Stimulated activated effector memory CD8-positive, alpha-beta T cell treated with anti-CD3 and anti-CD28 coated beads, Interleukin-12 subunit alpha, Interleukin-12 subunit beta, amount 100 ng/mL, for 72 hours (primary cell): Measurements from ENCODE around the gene FOXQ1.

Experiments
- ATAC-seq: fragments of 150-1000 bp; cut with Tn5 transposase; 2 replicates; pipeline ENCODE4 v1.10.0; 2021
- DNase-seq, 2 donors: peaks; one replicate each; pipeline ENCODE4 v3.0.0; 2021 to 2022; ENCODE audit warnings: low spot score in 2 of 2
- H3K27ac Mint-ChIP-seq: one replicate; pipeline ENCODE4 v1.8.0; 2022; ENCODE audit warnings: mild to moderate bottlenecking, mixed read lengths
- H3K36me3 Mint-ChIP-seq: one replicate; pipeline ENCODE4 v1.8.0; 2022; ENCODE audit warnings: mild to moderate bottlenecking, mixed read lengths
- H3K4me1 Mint-ChIP-seq: one replicate; pipeline ENCODE4 v1.8.0; 2022; ENCODE audit warnings: mixed read lengths
- H3K4me3 Mint-ChIP-seq: one replicate; pipeline ENCODE4 v1.8.0; 2022; ENCODE audit warnings: mild to moderate bottlenecking, mixed read lengths
- H3K9me3 Mint-ChIP-seq: one replicate; pipeline ENCODE4 v1.8.0; 2022; ENCODE audit warnings: mixed read lengths

Gene FOXQ1

GRCh38 chr6:1281746-1282145 lies 30.2 kb upstream of the FOXQ1 start:
- Mint-ChIP-seq H3K4me3 (no peak overlapping the region), H3K4me1 (no peaks in the 10 kb centered on the region), H3K9me3 (no peaks in the 10 kb centered on the region), H3K27ac (no peak overlapping the region), H3K36me3 (no peaks in the 10 kb centered on the region)
- DNase-seq (no peak), ATAC-seq (no peak)

- no peak overlapping the region for H3K4me3 Mint-ChIP-seq
- ATAC-seq (no peak), DNase-seq (no peak)
- H3K27ac Mint-ChIP-seq = no peak overlapping the region
- no peaks in the 10 kb centered on the region for H3K4me1 Mint-ChIP-seq
- no peaks in the 10 kb centered on the region for H3K36me3 Mint-ChIP-seq
- H3K9me3 Mint-ChIP-seq = no peaks in the 10 kb centered on the region
Measured at GRCh38 chr6:1283501-1283900, 28.4 kb upstream of the FOXQ1 start.

DNA sequence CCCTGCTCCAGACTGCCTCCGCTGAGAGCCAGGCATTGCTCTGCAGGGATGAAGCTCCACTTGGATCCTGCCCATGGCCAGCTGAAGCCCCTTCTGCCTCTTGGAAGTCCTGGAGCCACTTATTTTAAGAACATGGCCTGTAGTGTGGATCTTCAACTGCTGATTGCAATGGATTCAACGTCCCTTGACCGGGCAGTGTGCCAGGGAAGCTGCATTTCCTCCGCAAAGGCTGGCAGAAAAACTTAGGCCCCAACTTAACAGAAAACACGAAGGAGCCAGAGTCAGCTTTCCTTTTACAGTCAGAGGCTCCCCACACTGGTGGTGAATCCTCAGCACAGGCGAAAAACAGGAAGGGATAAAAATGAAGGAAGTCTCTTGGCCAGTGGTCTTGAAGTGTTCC lies 26.3 kb upstream of the FOXQ1 start:
- Mint-ChIP-seq H3K4me3 (no peak overlapping the region), H3K27ac (no peak overlapping the region), H3K9me3 (no peaks in the 10 kb centered on the region), H3K36me3 (no peaks in the 10 kb centered on the region), H3K4me1 (no peaks in the 10 kb centered on the region)
- no peak for DNase-seq
- no peak for ATAC-seq

DNA sequence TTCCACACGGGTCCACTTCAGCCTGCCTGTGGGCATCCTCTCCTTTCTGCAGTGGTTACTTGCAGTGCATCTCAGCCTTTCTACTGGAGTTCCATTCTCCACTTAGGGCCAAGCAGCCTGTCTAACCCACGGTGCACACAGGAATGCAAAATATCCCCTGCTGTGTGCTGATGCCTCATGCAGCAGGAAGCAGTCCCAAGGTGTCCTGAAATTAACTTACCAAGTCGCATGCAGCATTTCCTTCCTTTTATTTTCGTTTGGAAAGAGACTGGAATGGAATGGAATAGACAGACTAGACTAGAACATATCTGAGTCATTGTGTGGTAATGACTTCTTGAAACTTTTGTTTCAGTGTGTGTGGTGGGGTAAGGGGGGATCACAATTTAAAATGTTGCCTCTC lies 25.9 kb upstream of the FOXQ1 start:
- Mint-ChIP-seq H3K27ac (no peak overlapping the region), H3K9me3 (no peaks in the 10 kb centered on the region), H3K36me3 (no peaks in the 10 kb centered on the region), H3K4me1 (no peaks in the 10 kb centered on the region), H3K4me3 (no peak overlapping the region)
- DNase-seq = no peak
- no peak for ATAC-seq

GRCh38 chr6:1287103-1287591 lies 24.8 kb upstream of the FOXQ1 start:
- no peak for DNase-seq
- no peaks in the 10 kb centered on the region for H3K9me3 Mint-ChIP-seq
- ATAC-seq = no peak

DNA sequence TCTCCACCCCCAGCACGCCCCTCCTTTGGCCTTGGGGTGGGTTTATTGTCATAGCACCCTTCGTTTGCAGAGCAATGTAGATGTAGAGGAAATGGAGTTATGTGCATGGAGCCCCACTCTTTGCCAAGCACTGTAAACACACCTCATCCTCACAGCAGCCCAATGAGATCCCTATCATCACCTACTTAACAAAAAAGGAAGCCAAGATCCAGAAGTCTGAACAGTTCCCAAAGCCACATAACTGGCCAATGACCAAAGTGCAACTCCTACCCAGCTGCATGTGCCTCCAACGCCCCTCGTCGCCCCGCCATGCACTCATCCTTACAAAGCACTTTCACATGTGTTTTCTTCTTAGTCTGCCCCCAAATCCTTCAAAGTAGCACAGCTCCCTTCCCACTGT lies 21.8 kb upstream of the FOXQ1 start:
- H3K9me3 Mint-ChIP-seq = no peaks in the 10 kb centered on the region
- H3K4me1 Mint-ChIP-seq = no peaks in the 10 kb centered on the region
- no peak overlapping the region for H3K4me3 Mint-ChIP-seq
- no peak overlapping the region for H3K27ac Mint-ChIP-seq
- ATAC-seq = no peak
- H3K36me3 Mint-ChIP-seq = no peaks in the 10 kb centered on the region
- DNase-seq = no peak

More at GRCh38 chr6:1287103-1287591, 24.8 kb upstream of the FOXQ1 start:
- Mint-ChIP-seq H3K27ac (no peak overlapping the region), H3K36me3 (no peaks in the 10 kb centered on the region), H3K4me1 (no peaks in the 10 kb centered on the region), H3K4me3 (no peak overlapping the region)

DNA sequence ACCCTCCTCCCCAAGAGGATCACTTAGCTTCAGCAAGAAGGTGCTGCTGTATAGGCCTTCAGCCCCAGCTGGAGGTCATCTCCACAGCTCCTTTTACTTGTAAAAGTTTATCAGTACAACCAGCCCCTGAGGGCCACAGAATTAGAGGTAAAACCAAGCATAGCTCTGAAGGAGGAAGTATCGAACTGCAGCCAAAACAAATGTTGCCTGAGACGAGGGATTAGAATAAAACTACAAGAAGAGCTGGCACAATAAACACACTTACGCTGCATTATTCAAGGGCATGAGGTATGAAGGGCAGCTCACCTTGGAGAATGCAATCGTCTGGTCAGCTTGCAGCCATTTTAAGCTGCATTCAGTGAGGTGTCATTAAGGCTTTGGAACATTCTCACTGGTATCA lies 21.1 kb upstream of the FOXQ1 start:
- no peaks in the 10 kb centered on the region for H3K36me3 Mint-ChIP-seq
- no peaks in the 10 kb centered on the region for H3K9me3 Mint-ChIP-seq
- ATAC-seq (no peak), DNase-seq (no peak)
- no peaks in the 10 kb centered on the region for H3K4me1 Mint-ChIP-seq
- no peak overlapping the region for H3K4me3 Mint-ChIP-seq
- no peak overlapping the region for H3K27ac Mint-ChIP-seq

DNA sequence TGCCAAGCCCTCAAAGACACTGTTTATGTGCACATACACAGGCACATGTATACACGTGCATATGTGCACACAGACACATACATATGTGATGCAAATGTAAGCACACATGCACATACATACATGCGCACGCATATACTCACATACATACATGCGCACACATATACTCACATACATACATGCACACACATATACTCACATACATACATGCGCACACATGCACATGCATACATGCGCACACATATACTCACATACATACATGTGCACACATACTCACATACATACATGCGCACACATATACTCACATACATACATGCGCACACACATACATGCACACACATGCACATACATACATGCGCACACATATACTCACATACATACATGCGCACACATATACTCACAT lies 20.5 kb upstream of the FOXQ1 start:
- H3K9me3 Mint-ChIP-seq = no peaks in the 10 kb centered on the region
- H3K4me1 Mint-ChIP-seq = no peaks in the 10 kb centered on the region
- no peaks in the 10 kb centered on the region for H3K36me3 Mint-ChIP-seq
- no peak overlapping the region for H3K27ac Mint-ChIP-seq
- no peak overlapping the region for H3K4me3 Mint-ChIP-seq
- DNase-seq (no peak), ATAC-seq (no peak)

DNA sequence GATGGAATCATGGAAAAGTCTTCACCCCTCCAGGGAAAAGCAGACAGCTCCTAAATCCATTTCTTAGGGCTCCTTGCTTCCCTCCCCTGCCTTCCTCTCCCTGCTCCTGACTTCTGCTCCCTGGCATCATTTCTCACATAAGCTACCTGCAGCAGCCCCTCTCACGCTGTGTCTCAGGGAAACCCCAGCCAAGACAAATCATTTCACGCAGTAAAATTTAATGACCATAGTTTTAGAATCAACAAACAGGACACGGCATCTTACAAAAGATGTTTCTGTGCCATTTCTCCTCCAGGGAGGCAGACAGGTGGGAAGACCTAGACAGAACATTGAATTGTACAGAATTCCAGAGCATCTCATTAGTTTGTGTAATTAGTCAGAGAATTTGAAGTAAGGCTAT lies 16.5 kb upstream of the FOXQ1 start:
- Mint-ChIP-seq H3K27ac (no peak overlapping the region), H3K9me3 (no peaks in the 10 kb centered on the region), H3K36me3 (no peaks in the 10 kb centered on the region), H3K4me1 (no peaks in the 10 kb centered on the region), H3K4me3 (no peak overlapping the region)
- ATAC-seq (no peak), DNase-seq (no peak)

- DNase-seq (no peak), ATAC-seq (no peak)
- H3K36me3 Mint-ChIP-seq = no peaks in the 10 kb centered on the region
- no peak overlapping the region for H3K4me3 Mint-ChIP-seq
- H3K4me1 Mint-ChIP-seq = no peaks in the 10 kb centered on the region
- H3K9me3 Mint-ChIP-seq = no peaks in the 10 kb centered on the region
- no peak overlapping the region for H3K27ac Mint-ChIP-seq
Measured at GRCh38 chr6:1296079-1296478, 15.8 kb upstream of the FOXQ1 start.

DNA sequence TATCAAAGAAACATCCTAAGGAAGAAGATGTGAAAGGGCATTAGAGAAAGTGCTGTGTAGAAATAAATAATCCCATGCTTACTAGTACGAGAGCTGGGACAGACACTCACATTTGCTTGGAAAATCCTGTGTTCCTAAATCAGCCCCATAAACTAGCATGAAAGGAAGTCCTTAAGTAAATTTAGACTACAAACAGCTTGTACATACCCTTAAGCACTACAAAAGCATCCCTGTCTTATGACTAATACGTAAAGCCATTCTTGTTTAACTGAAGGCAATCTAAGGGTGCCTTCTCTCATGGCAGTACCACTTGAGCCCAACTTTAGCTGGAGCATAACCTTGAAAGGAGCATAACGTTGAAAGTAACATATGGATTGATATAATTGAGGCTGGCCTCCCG lies 15.4 kb upstream of the FOXQ1 start:
- H3K27ac Mint-ChIP-seq = no peak overlapping the region
- ATAC-seq = no peak
- H3K9me3 Mint-ChIP-seq = peaks cover 2% of the 10 kb centered on the region
- H3K4me1 Mint-ChIP-seq = no peaks in the 10 kb centered on the region
- H3K4me3 Mint-ChIP-seq = no peak overlapping the region
- no peak for DNase-seq
- no peaks in the 10 kb centered on the region for H3K36me3 Mint-ChIP-seq

GRCh38 chr6:1297746-1298145 lies 14.2 kb upstream of the FOXQ1 start:
- peaks cover 3% of the 10 kb centered on the region for H3K9me3 Mint-ChIP-seq
- no peak overlapping the region for H3K4me3 Mint-ChIP-seq
- ATAC-seq = no peak
- H3K4me1 Mint-ChIP-seq = no peaks in the 10 kb centered on the region
- H3K27ac Mint-ChIP-seq = no peak overlapping the region
- H3K36me3 Mint-ChIP-seq = no peaks in the 10 kb centered on the region
- DNase-seq = no peak

DNA sequence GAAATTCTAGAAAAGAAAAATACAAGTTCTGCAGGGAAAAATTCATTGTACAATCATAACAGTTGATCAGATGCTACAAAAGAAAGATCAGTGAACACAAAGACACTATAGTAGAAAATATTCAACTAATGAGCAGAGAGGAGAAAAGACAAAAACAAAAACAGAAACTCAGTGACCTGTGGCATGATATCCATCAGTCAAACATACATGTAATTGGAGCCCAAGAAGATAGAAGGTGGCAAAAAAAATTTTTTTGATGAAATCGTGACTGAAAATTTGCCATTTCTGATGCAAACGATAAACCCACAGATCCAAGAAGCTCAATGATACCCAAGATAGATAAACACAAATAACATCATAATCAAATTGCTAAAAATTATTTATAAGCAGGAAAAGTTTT lies 13.1 kb upstream of the FOXQ1 start:
- H3K4me1 Mint-ChIP-seq = no peaks in the 10 kb centered on the region
- ATAC-seq = no peak

GRCh38 chr6:1306133-1306532 lies 5.8 kb upstream of the FOXQ1 start:
- peaks cover 7% of the 10 kb centered on the region for H3K4me1 Mint-ChIP-seq
- no peaks in the 10 kb centered on the region for H3K36me3 Mint-ChIP-seq
- no peak for DNase-seq
- H3K4me3 Mint-ChIP-seq = no peak overlapping the region
- ATAC-seq = no peak
- H3K9me3 Mint-ChIP-seq = peaks cover 3% of the 10 kb centered on the region
- H3K27ac Mint-ChIP-seq = no peak overlapping the region

More for the DNA sequence above, 13.1 kb upstream of the FOXQ1 start:
- Mint-ChIP-seq H3K27ac (no peak overlapping the region), H3K36me3 (no peaks in the 10 kb centered on the region), H3K4me3 (no peak overlapping the region), H3K9me3 (peaks cover 3% of the 10 kb centered on the region)
- no peak for DNase-seq

DNA sequence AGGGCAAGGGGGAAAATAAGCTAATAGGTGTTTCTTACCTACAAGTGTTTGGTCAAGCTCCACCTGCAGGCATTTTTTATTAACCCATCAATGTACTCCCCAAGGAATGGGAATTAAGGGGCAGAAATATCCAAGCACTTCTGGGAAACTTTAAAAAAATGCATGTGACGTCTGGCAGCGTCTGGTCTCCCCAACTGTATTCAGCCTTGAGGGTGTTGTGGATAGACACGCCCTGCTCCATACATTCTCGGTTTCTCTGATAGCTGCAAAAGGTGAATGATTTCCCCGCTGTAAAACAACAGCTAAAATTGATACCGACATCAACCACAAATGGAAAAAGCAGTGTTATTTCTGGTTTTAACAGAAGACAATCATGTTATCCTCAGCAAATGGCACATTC lies 2.5 kb upstream of the FOXQ1 start:
- no peaks in the 10 kb centered on the region for H3K36me3 Mint-ChIP-seq
- H3K9me3 Mint-ChIP-seq = no peaks in the 10 kb centered on the region
- no peak overlapping the region for H3K4me3 Mint-ChIP-seq
- no peak for DNase-seq
- no peak for ATAC-seq
- peaks cover 21% of the 10 kb centered on the region for H3K4me1 Mint-ChIP-seq
- H3K27ac Mint-ChIP-seq = no peak overlapping the region

GRCh38 chr6:1310628-1311399 lies 1.1 kb upstream of the FOXQ1 start:
- DNase-seq = no peak

DNA sequence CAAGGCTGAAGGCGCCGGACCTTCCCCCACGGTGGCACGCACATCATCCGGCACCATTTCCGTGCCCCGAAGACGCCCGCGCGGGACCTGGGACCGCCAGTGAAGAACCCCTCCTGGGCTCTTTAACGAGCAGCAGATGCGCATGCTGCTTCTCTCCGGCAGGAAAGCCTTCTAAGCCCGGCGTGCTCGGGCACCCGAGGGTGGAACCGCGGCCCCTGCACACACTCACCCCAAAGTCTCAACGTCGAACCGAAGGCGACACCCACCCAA lies 240 bp downstream of the FOXQ1 start:
- H3K27ac Mint-ChIP-seq = no peak overlapping the region
- peaks cover 34% of the 10 kb centered on the region for H3K4me1 Mint-ChIP-seq
- H3K9me3 Mint-ChIP-seq = no peaks in the 10 kb centered on the region
- H3K36me3 Mint-ChIP-seq = no peaks in the 10 kb centered on the region
- peak overlapping the region; percentile 52 for H3K4me3 Mint-ChIP-seq
- no peak for ATAC-seq
- DNase-seq = peak in 1 of 2 donors; percentile 53

More at GRCh38 chr6:1310628-1311399, 1.1 kb upstream of the FOXQ1 start:
- Mint-ChIP-seq H3K27ac (no peak overlapping the region), H3K4me3 (peak overlapping the region; percentile 46), H3K9me3 (no peaks in the 10 kb centered on the region), H3K4me1 (peaks cover 28% of the 10 kb centered on the region), H3K36me3 (no peaks in the 10 kb centered on the region)
- ATAC-seq = no peak
